Ovary (tissue), 9 donors: ENCODE data around the gene RTF1. TPM values are rescaled to one million over a fixed set of nuclear protein-coding genes. Genes with fewer than 3 reads are reported as not detected.

Source experiments
- DNase-seq, 5 donors: peaks; one replicate each; pipeline ENCODE4 v3.0.0-alpha.2; 2019 to 2020
- H3K27ac ChIP-seq, 2 donors: fragments of 200-600 bp; one replicate each; pipeline versions ENCODE4 v1.5.1 to v1.8.0; 2019 to 2022
- H3K27me3 ChIP-seq: fragments of 200-600 bp; one replicate; pipeline ENCODE4 v1.8.0; 2022
- H3K36me3 ChIP-seq: fragments of 200-600 bp; sonication (generic); one replicate; pipeline ENCODE4 v1.5.1; 2019
- H3K4me1 ChIP-seq: one replicate; pipeline ENCODE4 v1.8.1; 2013; ENCODE audit warnings: mild to moderate bottlenecking, moderate library complexity; ENCODE audit not compliant: insufficient read depth
- H3K4me3 ChIP-seq: fragments of 200-600 bp; sonication (generic); one replicate; pipeline ENCODE4 v1.5.1; 2017
- H3K9me3 ChIP-seq, 2 donors: fragments of 200-600 bp in 1 of 2; sonication (generic) in 1 of 2; one replicate each; pipeline versions ENCODE4 v1.5.1 to v1.8.1; 2013 to 2019; ENCODE audit warnings: mild to moderate bottlenecking in 1 of 2, moderate library complexity in 1 of 2
- EP300 ChIP-seq: sonication (generic); formaldehyde crosslinking; IDR thresholded peaks from one replicate; pipeline ENCODE4 v1.6.1; 2017; ENCODE audit warnings: antibody characterized with exemption
- POLR2A ChIP-seq: fragments of 450-650 bp; IDR thresholded peaks from one replicate; pipeline ENCODE4 v1.6.1; 2017; ENCODE audit warnings: antibody characterized with exemption, mild to moderate bottlenecking, moderate library complexity
- WGBS, 3 donors: extraction: QIAGEN DNeasy Blood & Tissue Kit in 1 of 3; methylation state at CpG; one replicate each; pipeline versions ENCODE4 v1.1.5 to v1.1.7; 2013 to 2017; 5-methylcytosine and 5-hydroxymethylcytosine counted together
- intact Hi-C, 4 donors: fragments of 100-400 bp; cut with DNase I; formaldehyde crosslinking; loops; one replicate each; pipeline versions ENCODE4 v1.11.0 to v1.15.1; 2022 to 2023
- polyA plus RNA-seq, 2 donors: library from polyadenylated mRNA; stranded (reverse); fragments of 200-250 nt in 1 of 2; fragments of 350-450 nt in 1 of 2; fragmentation: Illumina TruSeq in 1 of 2; extraction: RNeasy Lipid Tissue Mini Kit (QIAGEN cat#74804) in 1 of 2; gene quantifications; one replicate each; pipeline ENCODE4 v1.2.3, GENCODE V29; 2013 to 2014
- total RNA-seq, 7 donors: library from RNA; depleted of rRNA in 2 of 7; stranded (reverse); fragments of >200 nt in 2 of 7; fragmentation: NEBNext Ultra II Directional in 3 of 7; extraction: Animal tissue kit (Norgen Biotek cat#: 25700) in 3 of 7; gene quantifications; one replicate each; pipeline versions ENCODE4 v1.1.0 to v1.2.4, GENCODE V29; 2016 to 2023
- TF ChIP-seq, protein P1 (sequence below), 3 donors: fragments of 450-650 bp in 2 of 3; fragments of 200-600 bp in 1 of 3; IDR thresholded peaks; one replicate each; pipeline versions ENCODE4 v1.5.1 to v1.8.0; 2016 to 2022; ENCODE audit warnings: antibody characterized with exemption in 3 of 3, mild to moderate bottlenecking in 1 of 3
- donor health status: DM: no; HTN: no; CAD: no; lungs with moderate emphysema.
- donor health status: DM: no; HTN: no; CAD: no.
- donor health status: Bipolar disorder and iron deficiency.
- donor health status: DM: yes; HTN: yes; CAD: no.
- donor health status: DM: no; HTN: no; CAD: no.
- donor health status: DM: yes; HTN: yes; CAD: no.

Gene RTF1
- total and polyA plus RNA-seq, 9 donors = 22.2 to 57.1 (median 35.6) TPM

DNA sequence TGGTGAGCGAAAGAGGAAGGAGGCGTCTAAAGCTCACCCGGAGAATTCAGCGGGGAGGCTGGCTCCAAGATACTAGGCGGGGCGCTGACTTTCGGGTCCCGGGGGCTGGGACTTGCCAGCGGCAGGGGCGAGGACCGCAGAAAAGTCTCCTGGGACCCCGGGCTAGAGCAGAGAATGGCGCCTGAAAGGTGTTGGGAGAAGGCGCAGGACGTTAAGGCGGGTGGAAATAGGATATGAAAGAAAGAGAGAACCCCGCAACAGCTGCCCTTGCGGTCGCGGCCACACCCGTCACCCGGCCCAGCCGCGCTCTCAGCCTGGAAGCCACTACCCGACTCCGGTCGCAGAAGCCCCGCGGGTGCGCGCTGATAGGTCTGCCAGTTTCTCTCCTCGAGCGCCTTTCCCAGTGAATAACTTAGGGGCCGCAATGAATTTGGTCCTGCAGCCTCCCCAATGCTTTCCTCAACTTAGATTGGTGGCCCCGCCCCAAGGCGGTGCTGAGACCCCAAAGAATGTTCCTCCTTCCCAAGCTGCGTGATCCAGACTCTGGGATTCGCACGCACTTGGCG is 96.1 kb downstream of the RTF1 start:
- DNase-seq = peak in 2 of 5 donors; percentile 24 to 42

DNA sequence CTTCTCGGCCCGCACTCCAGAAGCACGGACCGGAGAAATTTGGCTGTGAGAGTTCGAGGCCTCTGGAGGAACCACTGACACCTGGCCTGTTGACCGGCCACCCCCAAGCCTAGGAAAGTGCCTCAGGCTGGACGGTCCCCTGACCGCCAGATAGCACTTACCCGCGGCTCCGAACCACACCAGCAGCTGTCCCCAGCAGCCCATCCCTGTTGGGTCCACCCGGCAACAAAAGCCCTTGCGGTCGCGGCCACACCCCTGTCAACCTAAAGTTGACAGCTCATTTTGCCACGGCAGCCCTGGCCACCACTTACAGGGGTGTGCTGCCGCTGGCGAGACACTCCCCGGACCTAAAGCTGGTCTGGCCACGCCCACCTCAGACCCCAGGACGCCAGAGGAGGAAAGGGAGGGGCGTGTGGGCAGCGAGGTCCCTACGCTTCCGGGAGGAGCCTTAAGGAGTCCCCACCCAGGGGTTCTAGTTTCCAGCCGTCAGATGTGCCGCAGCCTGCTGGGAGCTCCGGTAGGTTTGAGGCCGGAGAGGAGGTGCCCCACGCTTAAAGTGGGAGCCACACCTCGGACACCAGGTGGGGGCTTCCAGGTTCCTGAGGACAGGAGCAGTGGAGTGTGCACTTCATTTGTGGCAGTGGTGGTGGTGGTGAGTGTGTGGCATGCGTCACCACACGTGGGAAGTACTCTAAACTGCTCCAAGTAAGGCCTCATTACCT is 96.8 kb downstream of the RTF1 start, which contains the start of gene LTK:
TSS of gene LTK (minus strand) at position 322 of the 722 bp plus-strand sequence. CDS start at position 204, 118 bp downstream.
- no peaks in the 10 kb centered on the region for H3K36me3 ChIP-seq
- H3K4me1 ChIP-seq = peaks cover 20% of the 10 kb centered on the region
- no peaks in the 10 kb centered on the region for H3K27me3 ChIP-seq
- no peaks in the 10 kb centered on the region for H3K9me3 ChIP-seq
- intact Hi-C loops = no loop called here
- H3K27ac ChIP-seq = no peak within 1 kb of the TSS
- H3K4me3 ChIP-seq = peak within 1 kb of the TSS; percentile 4
- 6 to 9% (median 7%) methylated on average over 30 to 33 of the region's 33 CpGs for WGBS, 3 donors
- DNase-seq = no peak
- no peak for TF ChIP-seq EP300
- TF ChIP-seq, protein P1, sequence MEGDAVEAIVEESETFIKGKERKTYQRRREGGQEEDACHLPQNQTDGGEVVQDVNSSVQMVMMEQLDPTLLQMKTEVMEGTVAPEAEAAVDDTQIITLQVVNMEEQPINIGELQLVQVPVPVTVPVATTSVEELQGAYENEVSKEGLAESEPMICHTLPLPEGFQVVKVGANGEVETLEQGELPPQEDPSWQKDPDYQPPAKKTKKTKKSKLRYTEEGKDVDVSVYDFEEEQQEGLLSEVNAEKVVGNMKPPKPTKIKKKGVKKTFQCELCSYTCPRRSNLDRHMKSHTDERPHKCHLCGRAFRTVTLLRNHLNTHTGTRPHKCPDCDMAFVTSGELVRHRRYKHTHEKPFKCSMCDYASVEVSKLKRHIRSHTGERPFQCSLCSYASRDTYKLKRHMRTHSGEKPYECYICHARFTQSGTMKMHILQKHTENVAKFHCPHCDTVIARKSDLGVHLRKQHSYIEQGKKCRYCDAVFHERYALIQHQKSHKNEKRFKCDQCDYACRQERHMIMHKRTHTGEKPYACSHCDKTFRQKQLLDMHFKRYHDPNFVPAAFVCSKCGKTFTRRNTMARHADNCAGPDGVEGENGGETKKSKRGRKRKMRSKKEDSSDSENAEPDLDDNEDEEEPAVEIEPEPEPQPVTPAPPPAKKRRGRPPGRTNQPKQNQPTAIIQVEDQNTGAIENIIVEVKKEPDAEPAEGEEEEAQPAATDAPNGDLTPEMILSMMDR (IDR thresholded peaks at IDR 0.05) = no peak
- TF ChIP-seq POLR2A = no peak

More for the DNA sequence above, 96.1 kb downstream of the RTF1 start:
- Histone ChIP-seq H3K27ac (no peak overlapping the region), H3K4me1 (peaks cover 20% of the 10 kb centered on the region), H3K4me3 (peak overlapping the region; percentile 4), H3K36me3 (no peaks in the 10 kb centered on the region), H3K27me3 (no peaks in the 10 kb centered on the region), H3K9me3 (no peaks in the 10 kb centered on the region)
- TF ChIP-seq EP300 (no peak), POLR2A (no peak)
- TF ChIP-seq, protein P1 (IDR thresholded peaks at IDR 0.05) = no peak
- intact Hi-C loops = no loop called here
- WGBS, 3 donors = 0 to 1% (median 1%) methylated on average over 40 of the region's 40 CpGs

DNA sequence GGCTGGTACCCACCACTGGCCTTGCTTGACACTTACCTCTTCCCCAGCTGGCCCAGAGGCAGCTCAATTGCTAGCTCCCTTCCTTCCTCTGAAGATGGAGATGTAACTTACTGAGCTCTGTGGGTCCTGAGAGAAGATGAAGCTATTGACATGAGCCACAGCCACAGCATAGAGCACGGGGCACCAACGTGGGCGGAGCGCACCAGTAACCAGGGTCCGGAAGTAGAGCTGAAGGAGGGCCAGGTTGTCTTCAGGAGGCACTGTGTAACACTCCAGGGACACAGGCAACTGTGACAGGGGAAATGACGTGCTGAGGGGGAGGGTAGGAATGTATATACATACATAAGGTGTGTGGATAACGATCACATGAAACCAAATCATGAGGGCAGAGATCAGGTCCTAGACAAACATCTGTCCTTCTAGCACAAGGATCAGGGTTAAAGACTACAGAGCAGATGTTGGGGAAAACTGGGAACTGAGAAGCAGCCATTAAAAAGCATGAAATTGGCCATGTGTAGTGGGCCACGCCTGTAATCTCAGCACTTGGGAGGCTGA is 101.1 kb downstream of the RTF1 start:
- Histone ChIP-seq H3K27ac (no peak overlapping the region), H3K4me1 (peaks cover 8% of the 10 kb centered on the region), H3K36me3 (no peaks in the 10 kb centered on the region), H3K4me3 (no peak overlapping the region), H3K27me3 (no peaks in the 10 kb centered on the region), H3K9me3 (no peaks in the 10 kb centered on the region)
- intact Hi-C loops = no loop called here
- WGBS, 3 donors = 88 to 93% (median 88%) methylated on average over 8 of the region's 8 CpGs
- DNase-seq = no peak
- TF ChIP-seq, protein P1 (IDR thresholded peaks at IDR 0.05) = no peak

DNA sequence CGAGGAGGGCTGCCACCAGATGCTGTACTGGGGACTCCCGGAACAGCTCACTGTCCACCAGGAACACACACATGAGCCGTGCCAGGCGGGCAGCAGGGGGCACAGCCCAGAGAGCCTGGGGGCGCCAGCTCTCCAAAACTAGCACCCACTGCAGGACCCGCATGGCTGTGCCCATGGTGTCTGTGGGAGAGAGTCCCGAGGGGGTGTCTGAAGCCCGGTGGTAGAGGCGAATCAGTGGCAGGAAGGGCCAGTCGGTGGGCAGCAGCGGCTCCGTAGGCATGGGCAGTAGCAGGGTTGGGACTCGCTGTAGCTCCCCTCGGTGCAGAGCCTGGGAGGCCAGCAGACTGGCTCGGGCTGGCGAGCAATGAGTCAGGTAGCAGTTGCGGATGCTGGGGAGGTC is 103.7 kb downstream of the RTF1 start:
- TF ChIP-seq EP300 (no peak), POLR2A (no peak)
- TF ChIP-seq, protein P1 (IDR thresholded peaks at IDR 0.05) = no peak
- no peak overlapping the region for H3K27ac ChIP-seq
- no peaks in the 10 kb centered on the region for H3K4me1 ChIP-seq
- 94 to 96% (median 94%) methylated on average over 17 of the region's 17 CpGs for WGBS, 3 donors
- intact Hi-C loops = no loop called here
- DNase-seq = no peak
- H3K9me3 ChIP-seq = no peaks in the 10 kb centered on the region
- no peak overlapping the region for H3K4me3 ChIP-seq
- H3K27me3 ChIP-seq = no peaks in the 10 kb centered on the region
- no peaks in the 10 kb centered on the region for H3K36me3 ChIP-seq
